HepG2 (cell line): Measurements from ENCODE around the gene IBA57. TPM values are rescaled to one million over a fixed set of nuclear protein-coding genes. Genes with fewer than 3 reads are reported as not detected.

ENCODE experiments used
- ELF3 ChIP-seq: IDR thresholded peaks from 2 replicates; pipeline ENCODE4 v1.6.1; 2016; ENCODE audit warnings: missing genetic modification reagents, missing compliant biosample characterization
- FOSL2 ChIP-seq: sonication (generic); formaldehyde crosslinking; IDR thresholded peaks from 2 replicates; pipeline ENCODE4 v1.4.0; 2020; ENCODE audit warnings: missing genetic modification reagents
- GABPB1 ChIP-seq: IDR thresholded peaks from 2 replicates; pipeline ENCODE4 v1.6.1; 2016; ENCODE audit warnings: mild to moderate bottlenecking, missing genetic modification reagents, moderate library complexity, missing compliant biosample characterization
- GATAD1 ChIP-seq: IDR thresholded peaks from 2 replicates; pipeline ENCODE4 v1.6.1; 2016; ENCODE audit warnings: missing genetic modification reagents, missing compliant biosample characterization
- GPBP1L1 ChIP-seq: sonication (generic); formaldehyde crosslinking; IDR thresholded peaks from 2 replicates; pipeline ENCODE4 v1.5.0; 2020; ENCODE audit warnings: mild to moderate bottlenecking, missing genetic modification reagents
- HNRNPK ChIP-seq: fragments of 200-400 bp; formaldehyde crosslinking; IDR thresholded peaks from 2 replicates; pipeline ENCODE4 v1.6.1; 2018; ENCODE audit warnings: low read length, low read depth, moderate library complexity, mild to moderate bottlenecking; ENCODE audit not compliant: poor library complexity, severe bottlenecking
- ONECUT2 ChIP-seq: sonication (generic); formaldehyde crosslinking; IDR thresholded peaks from 2 replicates; pipeline ENCODE4 v1.4.0; 2020; ENCODE audit warnings: missing genetic modification reagents
- PHF20 ChIP-seq: sonication (generic); formaldehyde crosslinking; IDR thresholded peaks from 2 replicates; pipeline ENCODE4 v1.5.0; 2020; ENCODE audit warnings: mild to moderate bottlenecking, missing genetic modification reagents
- POLR2G ChIP-seq: fragments of 200-400 bp; formaldehyde crosslinking; IDR thresholded peaks from 2 replicates; pipeline ENCODE4 v1.6.1; 2018; ENCODE audit warnings: mild to moderate bottlenecking, low read depth, low read length, moderate library complexity
- SAP130 ChIP-seq: IDR thresholded peaks from 2 replicates; pipeline ENCODE4 v1.6.1; 2016; ENCODE audit warnings: low read depth
- SOX6 ChIP-seq, 2 experiments: fragments of 450-650 bp in 1 of 2; sonication (generic) in 1 of 2; formaldehyde crosslinking in 1 of 2; IDR thresholded peaks; 2 replicates each; pipeline versions ENCODE4 v1.4.0 to v1.6.1; 2017 to 2020; ENCODE audit warnings: antibody characterized with exemption in 1 of 2, mild to moderate bottlenecking in 1 of 2, missing genetic modification reagents in 1 of 2
- ZC3H13 ChIP-seq: sonication (generic); formaldehyde crosslinking; IDR thresholded peaks from 2 replicates; pipeline ENCODE4 v1.8.1; 2023; ENCODE audit warnings: mild to moderate bottlenecking, missing genetic modification reagents, moderate library complexity
- ZGPAT ChIP-seq: IDR thresholded peaks from 2 replicates; pipeline ENCODE4 v1.6.1; 2016; ENCODE audit warnings: mild to moderate bottlenecking
- ZNF564 ChIP-seq: sonication (generic); formaldehyde crosslinking; IDR thresholded peaks from 2 replicates; pipeline ENCODE4 v1.8.1; 2023; ENCODE audit warnings: mild to moderate bottlenecking, missing genetic modification reagents
- ZNF850 ChIP-seq: sonication (generic); formaldehyde crosslinking; conservative IDR thresholded peaks from 2 replicates; pipeline ENCODE4 v1.9.0; 2021; ENCODE audit warnings: mild to moderate bottlenecking, missing genetic modification reagents
- ZSCAN25 ChIP-seq: sonication (generic); formaldehyde crosslinking; IDR thresholded peaks from 2 replicates; pipeline ENCODE4 v1.8.0; 2022; ENCODE audit warnings: mild to moderate bottlenecking, missing genetic modification reagents
- polyA plus RNA-seq, 8 experiments: library from polyadenylated mRNA; depleted of rRNA in 3 of 8; stranded (reverse) in 7 of 8; unstranded in 1 of 8; fragments of >200 nt; fragmentation: Illumina TruSeq in 4 of 8; extraction: Trizol in 4 of 8; gene quantifications; 2 replicates each; pipeline versions ENCODE4 v1.2.1 to v1.2.3, GENCODE V29; 2011 to 2016; ENCODE audit warnings: low read depth in 4 of 8, missing spikeins in 1 of 8, mixed read lengths in 1 of 8; ENCODE audit not compliant: insufficient read depth in 1 of 8
- total RNA-seq, 5 experiments: library from RNA; depleted of rRNA; stranded (reverse); fragments of >200 nt; fragmentation: Illumina TruSeq; extraction: Trizol; gene quantifications; 2 replicates each; pipeline ENCODE4 v1.2.3, GENCODE V29; 2016; ENCODE audit warnings: low read depth in 1 of 5
- TF ChIP-seq, protein P1 (sequence below): IDR thresholded peaks from 2 replicates; pipeline ENCODE4 v1.4.0; 2020; ENCODE audit warnings: mild to moderate bottlenecking, missing genetic modification reagents
- TF ChIP-seq, protein P2 (sequence below): sonication (generic); formaldehyde crosslinking; IDR thresholded peaks from 2 replicates; pipeline ENCODE4 v1.4.0; 2020; ENCODE audit warnings: missing genetic modification reagents, borderline replicate concordance
- TF ChIP-seq, protein P3 (sequence below): sonication (generic); formaldehyde crosslinking; IDR thresholded peaks from 2 replicates; pipeline ENCODE4 v1.8.1; 2023; ENCODE audit warnings: mild to moderate bottlenecking, missing genetic modification reagents

The IBA57 gene
- total and polyA plus RNA-seq, 2 of the 13 experiments (the other 11 are each of a cell fraction or from before 2014, with no cell fraction given): 2.3 to 10.2 TPM

DNA sequence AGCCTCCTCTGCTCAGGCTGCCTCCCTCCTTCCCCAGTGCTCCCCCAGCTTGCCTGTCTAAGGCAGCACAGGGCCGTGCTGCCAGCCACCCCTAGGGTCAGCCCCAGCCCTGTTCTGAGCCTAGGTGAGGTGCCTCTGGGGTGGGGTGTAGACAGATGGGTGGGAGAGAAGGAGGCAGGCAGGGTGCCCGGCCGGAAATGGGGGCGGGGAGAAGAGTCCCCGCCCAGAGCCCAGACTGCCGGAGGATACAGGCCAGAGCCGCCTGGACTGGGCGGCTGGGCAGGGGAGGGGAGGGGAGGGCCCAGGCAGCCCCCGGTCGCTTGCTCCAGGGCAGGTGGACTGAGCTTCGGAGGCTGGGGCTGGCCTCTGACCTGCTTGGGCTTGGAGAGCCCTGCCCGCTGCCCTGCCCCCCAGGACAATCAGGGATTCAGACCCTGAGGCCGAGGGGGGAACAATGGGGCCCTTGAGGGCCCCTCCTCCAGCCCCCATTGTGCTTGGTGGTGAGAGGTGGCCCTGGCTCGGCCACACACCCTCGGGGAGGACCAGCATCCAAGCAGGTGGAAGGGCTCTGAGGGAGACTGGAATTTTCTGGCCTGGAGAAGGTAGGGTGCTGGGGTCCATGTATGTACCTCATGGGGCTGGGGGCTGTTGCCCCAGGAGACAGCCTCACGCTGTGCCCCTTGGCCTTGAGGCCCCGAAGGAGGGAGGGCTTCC, 16.0 kb upstream of the IBA57 start, which contains the start of gene GJC2 (continued):
- TF ChIP-seq, protein P1, sequence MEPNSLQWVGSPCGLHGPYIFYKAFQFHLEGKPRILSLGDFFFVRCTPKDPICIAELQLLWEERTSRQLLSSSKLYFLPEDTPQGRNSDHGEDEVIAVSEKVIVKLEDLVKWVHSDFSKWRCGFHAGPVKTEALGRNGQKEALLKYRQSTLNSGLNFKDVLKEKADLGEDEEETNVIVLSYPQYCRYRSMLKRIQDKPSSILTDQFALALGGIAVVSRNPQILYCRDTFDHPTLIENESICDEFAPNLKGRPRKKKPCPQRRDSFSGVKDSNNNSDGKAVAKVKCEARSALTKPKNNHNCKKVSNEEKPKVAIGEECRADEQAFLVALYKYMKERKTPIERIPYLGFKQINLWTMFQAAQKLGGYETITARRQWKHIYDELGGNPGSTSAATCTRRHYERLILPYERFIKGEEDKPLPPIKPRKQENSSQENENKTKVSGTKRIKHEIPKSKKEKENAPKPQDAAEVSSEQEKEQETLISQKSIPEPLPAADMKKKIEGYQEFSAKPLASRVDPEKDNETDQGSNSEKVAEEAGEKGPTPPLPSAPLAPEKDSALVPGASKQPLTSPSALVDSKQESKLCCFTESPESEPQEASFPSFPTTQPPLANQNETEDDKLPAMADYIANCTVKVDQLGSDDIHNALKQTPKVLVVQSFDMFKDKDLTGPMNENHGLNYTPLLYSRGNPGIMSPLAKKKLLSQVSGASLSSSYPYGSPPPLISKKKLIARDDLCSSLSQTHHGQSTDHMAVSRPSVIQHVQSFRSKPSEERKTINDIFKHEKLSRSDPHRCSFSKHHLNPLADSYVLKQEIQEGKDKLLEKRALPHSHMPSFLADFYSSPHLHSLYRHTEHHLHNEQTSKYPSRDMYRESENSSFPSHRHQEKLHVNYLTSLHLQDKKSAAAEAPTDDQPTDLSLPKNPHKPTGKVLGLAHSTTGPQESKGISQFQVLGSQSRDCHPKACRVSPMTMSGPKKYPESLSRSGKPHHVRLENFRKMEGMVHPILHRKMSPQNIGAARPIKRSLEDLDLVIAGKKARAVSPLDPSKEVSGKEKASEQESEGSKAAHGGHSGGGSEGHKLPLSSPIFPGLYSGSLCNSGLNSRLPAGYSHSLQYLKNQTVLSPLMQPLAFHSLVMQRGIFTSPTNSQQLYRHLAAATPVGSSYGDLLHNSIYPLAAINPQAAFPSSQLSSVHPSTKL (CRISPR knock-in tag): peak; percentile 35; the same call in 1 of the 2 replicates
- TF ChIP-seq SOX6 (IDR thresholded peaks at IDR 0.05) (no peak), SOX6 (CRISPR knock-in tag; IDR thresholded peaks at IDR 0.05) (peak; percentile 73), ZSCAN25 (peak; percentile 99), PHF20 (CRISPR knock-in tag) (0 out of 2 replicates have a peak, but pooled peaks have one; percentile 35), FOSL2 (CRISPR knock-in tag) (no peak), ZGPAT (CRISPR knock-in tag) (peak; percentile 54), POLR2G (peak; percentile 58; the same call in 1 of the 2 replicates), GPBP1L1 (CRISPR knock-in tag) (no peak), ZC3H13 (CRISPR knock-in tag) (0 out of 2 replicates have a peak, but pooled peaks have one; percentile 28), GABPB1 (CRISPR knock-in tag) (peak; percentile 80; the same call in 1 of the 2 replicates), GATAD1 (CRISPR knock-in tag) (peak; percentile 33; the same call in 1 of the 2 replicates), ONECUT2 (CRISPR knock-in tag) (no peak), HNRNPK (peak; percentile 40), SAP130 (peak; percentile 68; the same call in 1 of the 2 replicates), ZNF850 (CRISPR knock-in tag) (0 out of 2 replicates have a peak, but pooled peaks have one; percentile 49), ELF3 (CRISPR knock-in tag) (0 out of 2 replicates have a peak, but pooled peaks have one; percentile 14), ZNF564 (CRISPR knock-in tag) (0 out of 2 replicates have a peak, but pooled peaks have one; percentile 30)
- TF ChIP-seq, protein P2, sequence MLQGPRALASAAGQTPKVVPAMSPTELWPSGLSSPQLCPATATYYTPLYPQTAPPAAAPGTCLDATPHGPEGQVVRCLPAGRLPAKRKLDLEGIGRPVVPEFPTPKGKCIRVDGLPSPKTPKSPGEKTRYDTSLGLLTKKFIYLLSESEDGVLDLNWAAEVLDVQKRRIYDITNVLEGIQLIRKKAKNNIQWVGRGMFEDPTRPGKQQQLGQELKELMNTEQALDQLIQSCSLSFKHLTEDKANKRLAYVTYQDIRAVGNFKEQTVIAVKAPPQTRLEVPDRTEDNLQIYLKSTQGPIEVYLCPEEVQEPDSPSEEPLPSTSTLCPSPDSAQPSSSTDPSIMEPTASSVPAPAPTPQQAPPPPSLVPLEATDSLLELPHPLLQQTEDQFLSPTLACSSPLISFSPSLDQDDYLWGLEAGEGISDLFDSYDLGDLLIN (CRISPR knock-in tag): no peak
- TF ChIP-seq, protein P3, sequence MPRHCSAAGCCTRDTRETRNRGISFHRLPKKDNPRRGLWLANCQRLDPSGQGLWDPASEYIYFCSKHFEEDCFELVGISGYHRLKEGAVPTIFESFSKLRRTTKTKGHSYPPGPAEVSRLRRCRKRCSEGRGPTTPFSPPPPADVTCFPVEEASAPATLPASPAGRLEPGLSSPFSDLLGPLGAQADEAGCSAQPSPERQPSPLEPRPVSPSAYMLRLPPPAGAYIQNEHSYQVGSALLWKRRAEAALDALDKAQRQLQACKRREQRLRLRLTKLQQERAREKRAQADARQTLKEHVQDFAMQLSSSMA (CRISPR knock-in tag): 0 out of 2 replicates have a peak, but pooled peaks have one; percentile 29
